HFFc6 (cell line): ENCODE results near the gene COMTD1. TPM values are rescaled to one million over a fixed set of nuclear protein-coding genes. Genes with fewer than 3 reads are reported as not detected.
A peak's percentile ranks its signal among the peaks of the same experiment; 100 is the strongest.

ENCODE experiments used
- DNase-seq: peaks from one replicate; pipeline ENCODE4 v3.0.0-alpha.2; 2018
- H3K27ac Mint-ChIP-seq: 2 replicates; pipeline ENCODE4 v1.8.0; 2020; ENCODE audit warnings: mild to moderate bottlenecking, mixed read lengths
- H3K27me3 Mint-ChIP-seq: 2 replicates; pipeline ENCODE4 v1.8.0; 2021; ENCODE audit warnings: mild to moderate bottlenecking, moderate library complexity, mixed read lengths; ENCODE audit not compliant: insufficient read depth
- H3K36me3 Mint-ChIP-seq: 2 replicates; pipeline ENCODE4 v1.8.0; 2021; ENCODE audit warnings: low read depth, mixed read lengths
- H3K4me1 Mint-ChIP-seq: 2 replicates; pipeline ENCODE4 v1.8.0; 2020; ENCODE audit warnings: low read depth, mixed read lengths
- H3K4me3 Mint-ChIP-seq: 2 replicates; pipeline ENCODE4 v1.8.0; 2020; ENCODE audit warnings: mild to moderate bottlenecking, moderate library complexity, mixed read lengths
- H3K9me3 Mint-ChIP-seq: 2 replicates; pipeline ENCODE4 v1.8.0; 2020; ENCODE audit warnings: mild to moderate bottlenecking, mixed read lengths
- total RNA-seq, 6 experiments: library from RNA; stranded (reverse); fragmentation: NEBNext Ultra II Directional; extraction: Animal tissue kit (Norgen Biotek cat#: 25700); gene quantifications; 2 replicates in 1 of 6; 3 replicates in 5 of 6; pipeline ENCODE4 v1.2.3, GENCODE V29; 2021
- TF ChIP-seq, protein P1 (sequence below): fragments of 200-600 bp; sonication (generic); IDR thresholded peaks from 2 replicates; pipeline ENCODE4 v1.5.0; 2021; ENCODE audit warnings: antibody characterized with exemption, mild to moderate bottlenecking

Gene COMTD1
- total RNA-seq, 6 experiments from 2014 or later = 5.6 to 9.5 (median 8.0) TPM

- H3K4me1 Mint-ChIP-seq = peaks cover 63% of the 10 kb centered on the region
- peaks cover 28% of the 10 kb centered on the region for H3K36me3 Mint-ChIP-seq
- H3K9me3 Mint-ChIP-seq = no peaks in the 10 kb centered on the region
- peak overlapping the region; percentile 88 for H3K27ac Mint-ChIP-seq
- no peak overlapping the region; the same call in 1 of the 2 replicates for H3K4me3 Mint-ChIP-seq
- DNase-seq = peak; percentile 85
- H3K27me3 Mint-ChIP-seq = peaks cover 7% of the 10 kb centered on the region; the same call in 1 of the 2 replicates
- TF ChIP-seq, protein P1, sequence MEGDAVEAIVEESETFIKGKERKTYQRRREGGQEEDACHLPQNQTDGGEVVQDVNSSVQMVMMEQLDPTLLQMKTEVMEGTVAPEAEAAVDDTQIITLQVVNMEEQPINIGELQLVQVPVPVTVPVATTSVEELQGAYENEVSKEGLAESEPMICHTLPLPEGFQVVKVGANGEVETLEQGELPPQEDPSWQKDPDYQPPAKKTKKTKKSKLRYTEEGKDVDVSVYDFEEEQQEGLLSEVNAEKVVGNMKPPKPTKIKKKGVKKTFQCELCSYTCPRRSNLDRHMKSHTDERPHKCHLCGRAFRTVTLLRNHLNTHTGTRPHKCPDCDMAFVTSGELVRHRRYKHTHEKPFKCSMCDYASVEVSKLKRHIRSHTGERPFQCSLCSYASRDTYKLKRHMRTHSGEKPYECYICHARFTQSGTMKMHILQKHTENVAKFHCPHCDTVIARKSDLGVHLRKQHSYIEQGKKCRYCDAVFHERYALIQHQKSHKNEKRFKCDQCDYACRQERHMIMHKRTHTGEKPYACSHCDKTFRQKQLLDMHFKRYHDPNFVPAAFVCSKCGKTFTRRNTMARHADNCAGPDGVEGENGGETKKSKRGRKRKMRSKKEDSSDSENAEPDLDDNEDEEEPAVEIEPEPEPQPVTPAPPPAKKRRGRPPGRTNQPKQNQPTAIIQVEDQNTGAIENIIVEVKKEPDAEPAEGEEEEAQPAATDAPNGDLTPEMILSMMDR = peak; percentile 96
These were observed 5.1 kb downstream of the COMTD1 start for GRCh38 chr10:75230600-75231038.

DNA sequence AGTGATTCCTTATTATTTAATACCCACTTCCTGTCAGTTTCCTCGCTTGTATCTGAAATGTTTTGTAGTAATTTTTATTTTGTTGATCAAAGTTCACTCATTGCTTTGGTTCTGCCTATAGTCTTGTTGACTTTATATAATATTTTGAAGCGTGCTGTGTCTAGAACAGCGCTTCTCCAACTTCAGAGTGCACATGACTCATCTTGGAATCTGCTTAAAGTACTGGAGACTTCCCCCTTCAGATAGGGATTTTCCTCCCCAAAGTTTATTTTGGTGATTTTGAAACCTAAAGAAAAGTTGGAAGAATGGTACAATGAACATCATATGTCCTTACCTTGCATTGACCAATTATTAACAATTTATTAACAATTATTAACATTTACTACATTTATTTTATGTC is 5.8 kb downstream of the COMTD1 start:
- Mint-ChIP-seq H3K4me1 (peaks cover 70% of the 10 kb centered on the region), H3K36me3 (peaks cover 29% of the 10 kb centered on the region), H3K4me3 (no peak overlapping the region), H3K9me3 (no peaks in the 10 kb centered on the region), H3K27me3 (peaks cover 7% of the 10 kb centered on the region; the same call in 1 of the 2 replicates), H3K27ac (peak overlapping the region; percentile 77)
- no peak for DNase-seq
- TF ChIP-seq, protein P1 = no peak

DNA sequence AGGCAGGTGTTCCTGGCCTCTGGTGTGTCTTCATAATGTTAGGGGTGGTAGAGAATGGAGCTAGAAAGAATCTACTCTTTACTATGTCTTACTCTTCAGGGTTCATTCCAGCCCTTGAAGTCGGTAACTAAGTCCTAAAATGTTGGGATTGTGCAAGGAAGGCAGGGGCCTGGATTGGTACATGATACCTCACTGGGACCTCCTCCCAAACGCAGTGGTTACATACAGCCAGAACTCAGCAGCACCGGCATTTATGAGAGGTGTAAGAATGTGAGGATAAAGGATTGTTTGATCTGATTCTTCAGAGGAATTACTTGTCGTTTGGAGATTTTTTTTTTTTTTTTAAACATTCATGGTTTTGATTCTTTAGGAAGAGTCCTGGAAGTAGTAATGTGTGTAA is 6.9 kb downstream of the COMTD1 start:
- Mint-ChIP-seq H3K4me1 (peaks cover 81% of the 10 kb centered on the region), H3K4me3 (peak overlapping the region; percentile 3; the same call in 1 of the 2 replicates), H3K27ac (peak overlapping the region; percentile 77), H3K9me3 (no peaks in the 10 kb centered on the region), H3K27me3 (peaks cover 7% of the 10 kb centered on the region; the same call in 1 of the 2 replicates), H3K36me3 (peaks cover 41% of the 10 kb centered on the region)
- no peak for DNase-seq
- TF ChIP-seq, protein P1 = no peak

GRCh38 chr10:75228278-75228677 is 7.5 kb downstream of the COMTD1 start:
- TF ChIP-seq, protein P1 = no peak
- Mint-ChIP-seq H3K4me3 (no peak overlapping the region), H3K4me1 (peaks cover 82% of the 10 kb centered on the region), H3K27me3 (peaks cover 7% of the 10 kb centered on the region; the same call in 1 of the 2 replicates), H3K27ac (peak overlapping the region; percentile 77), H3K9me3 (no peaks in the 10 kb centered on the region), H3K36me3 (peaks cover 43% of the 10 kb centered on the region)
- DNase-seq = no peak

DNA sequence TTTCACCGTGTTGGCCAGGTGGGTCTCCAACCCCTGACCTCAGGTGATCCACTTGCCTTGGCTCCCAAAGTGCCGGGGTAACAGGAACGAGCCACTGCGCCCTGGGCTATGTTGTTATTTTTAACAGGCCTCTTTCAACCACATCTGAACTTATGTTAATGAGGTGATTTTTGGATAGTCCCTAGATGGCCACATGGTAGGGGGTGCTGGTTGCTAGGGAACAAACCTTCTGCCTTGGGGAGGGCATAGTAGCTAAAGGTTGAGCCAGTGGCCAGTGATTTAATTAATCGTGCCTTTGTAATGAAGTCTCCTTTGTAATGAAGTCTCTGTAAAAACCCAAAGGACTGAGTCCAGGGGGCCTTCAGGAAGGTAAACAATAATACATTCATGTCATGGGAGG is 9.1 kb downstream of the COMTD1 start:
- DNase-seq = no peak
- Mint-ChIP-seq H3K4me3 (no peak overlapping the region; the same call in 1 of the 2 replicates), H3K36me3 (peaks cover 48% of the 10 kb centered on the region), H3K27ac (peak overlapping the region; percentile 79), H3K27me3 (peaks cover 3% of the 10 kb centered on the region; the same call in 1 of the 2 replicates), H3K4me1 (peaks cover 85% of the 10 kb centered on the region), H3K9me3 (no peaks in the 10 kb centered on the region)
- TF ChIP-seq, protein P1 = no peak
